22Rv1 (cell line): ENCODE data around the gene SLC35E1.

Source experiments
- ZFX ChIP-seq: fragments of 450-650 bp; IDR thresholded peaks from 2 replicates; pipeline ENCODE4 v1.6.1; 2017; ENCODE audit warnings: antibody characterized with exemption, borderline replicate concordance
- TF ChIP-seq, protein P1 (sequence below): fragments of 450-650 bp; IDR thresholded peaks from 2 replicates; pipeline ENCODE4 v1.5.1; 2017; ENCODE audit warnings: mild to moderate bottlenecking

DNA sequence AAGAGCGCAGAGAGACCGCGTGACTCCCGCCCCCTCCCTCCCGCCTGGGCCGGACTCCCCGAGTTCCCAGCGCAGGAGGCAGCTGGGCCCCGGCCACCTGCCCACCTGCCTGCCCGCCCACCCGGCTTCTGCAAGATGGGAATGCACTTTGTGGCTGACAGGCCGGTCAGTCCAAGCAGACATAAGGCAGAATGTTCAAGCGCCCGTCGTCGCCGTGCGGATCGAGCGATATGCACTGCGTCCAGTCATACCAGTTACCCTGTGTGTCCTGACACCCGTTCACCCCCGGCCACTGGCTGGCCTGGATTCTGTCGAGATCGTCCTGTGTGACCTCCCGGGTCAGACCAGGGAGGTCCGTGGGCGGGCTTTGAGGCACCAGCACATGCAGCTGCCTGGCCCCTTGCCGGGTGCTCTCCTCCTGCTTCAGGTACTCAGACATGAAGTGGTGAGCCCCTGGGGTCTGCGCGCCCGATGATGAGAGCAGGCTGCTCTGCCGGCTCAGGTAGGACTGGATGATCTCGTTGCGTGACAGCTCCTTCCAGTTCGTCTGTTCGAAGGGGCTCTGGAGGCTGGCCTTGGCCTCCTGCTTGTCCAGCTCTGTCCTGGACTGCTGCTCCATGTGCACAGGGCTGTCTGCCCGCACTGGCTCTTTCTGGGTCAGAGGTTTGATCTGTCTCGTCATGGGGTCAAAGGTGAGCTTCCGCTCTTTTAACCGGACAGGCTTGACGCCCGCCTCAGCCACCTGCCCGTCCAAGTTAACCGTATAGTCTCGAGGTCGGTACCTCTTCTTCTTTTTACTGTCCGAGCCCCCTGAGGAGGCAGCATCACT lies 3.9 kb upstream of the SLC35E1 start:
- TF ChIP-seq, protein P1, sequence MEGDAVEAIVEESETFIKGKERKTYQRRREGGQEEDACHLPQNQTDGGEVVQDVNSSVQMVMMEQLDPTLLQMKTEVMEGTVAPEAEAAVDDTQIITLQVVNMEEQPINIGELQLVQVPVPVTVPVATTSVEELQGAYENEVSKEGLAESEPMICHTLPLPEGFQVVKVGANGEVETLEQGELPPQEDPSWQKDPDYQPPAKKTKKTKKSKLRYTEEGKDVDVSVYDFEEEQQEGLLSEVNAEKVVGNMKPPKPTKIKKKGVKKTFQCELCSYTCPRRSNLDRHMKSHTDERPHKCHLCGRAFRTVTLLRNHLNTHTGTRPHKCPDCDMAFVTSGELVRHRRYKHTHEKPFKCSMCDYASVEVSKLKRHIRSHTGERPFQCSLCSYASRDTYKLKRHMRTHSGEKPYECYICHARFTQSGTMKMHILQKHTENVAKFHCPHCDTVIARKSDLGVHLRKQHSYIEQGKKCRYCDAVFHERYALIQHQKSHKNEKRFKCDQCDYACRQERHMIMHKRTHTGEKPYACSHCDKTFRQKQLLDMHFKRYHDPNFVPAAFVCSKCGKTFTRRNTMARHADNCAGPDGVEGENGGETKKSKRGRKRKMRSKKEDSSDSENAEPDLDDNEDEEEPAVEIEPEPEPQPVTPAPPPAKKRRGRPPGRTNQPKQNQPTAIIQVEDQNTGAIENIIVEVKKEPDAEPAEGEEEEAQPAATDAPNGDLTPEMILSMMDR: no peak
- TF ChIP-seq ZFX: no peak
